Vagina (tissue), 2 donors: ENCODE data around the gene ITPK1. TPM values are rescaled to one million over a fixed set of nuclear protein-coding genes. Genes with fewer than 3 reads are reported as not detected.

ENCODE experiments used
- DNase-seq, 2 donors: peaks; one replicate each; pipeline ENCODE4 v3.0.0-alpha.2; 2017; ENCODE audit errors: extremely low spot score in 2 of 2
- H3K27ac ChIP-seq: fragments of 200-600 bp; sonication (generic); one replicate; pipeline ENCODE4 v1.5.1; 2019
- H3K27me3 ChIP-seq: fragments of 200-600 bp; sonication (generic); one replicate; pipeline ENCODE4 v1.5.1; 2019
- H3K36me3 ChIP-seq, 2 donors: fragments of 200-600 bp; sonication (generic); one replicate each; pipeline ENCODE4 v1.5.1; 2017 to 2019
- H3K4me1 ChIP-seq: fragments of 200-600 bp; sonication (generic); one replicate; pipeline ENCODE4 v1.5.1; 2019
- H3K4me3 ChIP-seq, 2 donors: fragments of 200-600 bp; sonication (generic); 1 replicate in 1 of 2; 2 replicates in 1 of 2; pipeline ENCODE4 v1.5.1; 2016 to 2019
- H3K9me3 ChIP-seq: fragments of 200-600 bp; sonication (generic); one replicate; pipeline ENCODE4 v1.5.1; 2019
- POLR2A ChIP-seq, 2 donors: fragments of 450-650 bp; IDR thresholded peaks; one replicate each; pipeline ENCODE4 v1.6.1; 2017; ENCODE audit warnings: antibody characterized with exemption in 2 of 2, mild to moderate bottlenecking in 2 of 2, moderate library complexity in 2 of 2
- POLR2AphosphoS5 ChIP-seq, 2 donors: sonication (generic); formaldehyde crosslinking; IDR thresholded peaks; one replicate each; pipeline ENCODE4 v1.9.0; 2017; ENCODE audit warnings: antibody characterized with exemption in 2 of 2, mild to moderate bottlenecking in 2 of 2, low read depth in 1 of 2; ENCODE audit not compliant: insufficient read depth in 1 of 2
- intact Hi-C: fragments of 100-400 bp; cut with DNase I; formaldehyde crosslinking; loops from one replicate; pipeline ENCODE4 v1.15.1; 2023
- total RNA-seq: library from RNA; depleted of rRNA; stranded (reverse); fragments of >200 nt; gene quantifications from one replicate; pipeline ENCODE4 v1.2.3, GENCODE V29; 2016
- TF ChIP-seq, protein P1 (sequence below), 3 experiments: fragments of 450-650 bp in 2 of 3; fragments of 200-600 bp in 1 of 3; sonication (generic) in 1 of 3; IDR thresholded peaks; one replicate each; pipeline ENCODE4 v1.5.1; 2017 to 2019; ENCODE audit warnings: antibody characterized with exemption in 3 of 3, mild to moderate bottlenecking in 2 of 3, moderate library complexity in 2 of 3

Gene ITPK1
- total RNA-seq, 1 donor from 2014 or later, result 49.6 TPM

DNA sequence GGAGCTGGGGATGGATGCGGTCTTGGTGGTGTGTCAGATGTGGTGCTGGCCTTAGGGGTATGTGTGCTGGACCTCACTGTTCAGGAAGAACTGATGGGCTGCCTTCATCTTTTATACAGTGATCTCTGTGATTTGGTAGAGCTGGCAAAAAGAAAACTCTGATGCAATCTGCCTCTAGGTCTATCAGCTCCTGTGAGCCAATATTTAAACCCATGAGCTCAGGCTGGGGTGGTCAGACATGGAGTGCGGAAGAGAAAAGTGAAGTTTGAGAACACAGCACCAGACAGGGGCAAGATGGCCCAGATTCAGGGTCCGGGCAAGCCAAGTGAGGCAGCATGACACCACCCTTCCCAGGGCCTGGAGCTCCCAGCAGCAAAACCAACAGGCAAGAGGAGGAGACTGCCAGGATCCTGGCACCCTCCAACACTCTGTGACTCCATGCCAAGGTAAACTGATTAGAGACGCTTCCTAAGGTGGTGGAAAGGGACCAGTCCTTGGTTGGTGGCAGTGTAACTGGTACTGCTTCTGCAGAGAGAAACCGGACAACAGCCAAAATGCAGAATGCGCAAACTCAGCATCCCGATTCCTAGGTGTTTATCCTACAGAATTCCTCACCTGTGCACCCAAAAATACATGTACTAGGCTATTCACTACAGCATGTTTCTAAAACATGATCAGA lies 110.5 kb downstream of the ITPK1 start:
- H3K9me3 ChIP-seq, result no peaks in the 10 kb centered on the region
- intact Hi-C loops, result no loop called here
- H3K36me3 ChIP-seq, result no peaks in the 10 kb centered on the region
- H3K4me3 ChIP-seq, result no peak overlapping the region
- peak overlapping the region; percentile 64 for H3K27ac ChIP-seq
- no peak for DNase-seq
- no peak for TF ChIP-seq POLR2A (IDR thresholded peaks at IDR 0.05)
- TF ChIP-seq POLR2AphosphoS5 (IDR thresholded peaks at IDR 0.05; ENCODE audit: insufficient read depth in 1 of 2, low read depth in 1 of 2), result no peak
- TF ChIP-seq, protein P1, sequence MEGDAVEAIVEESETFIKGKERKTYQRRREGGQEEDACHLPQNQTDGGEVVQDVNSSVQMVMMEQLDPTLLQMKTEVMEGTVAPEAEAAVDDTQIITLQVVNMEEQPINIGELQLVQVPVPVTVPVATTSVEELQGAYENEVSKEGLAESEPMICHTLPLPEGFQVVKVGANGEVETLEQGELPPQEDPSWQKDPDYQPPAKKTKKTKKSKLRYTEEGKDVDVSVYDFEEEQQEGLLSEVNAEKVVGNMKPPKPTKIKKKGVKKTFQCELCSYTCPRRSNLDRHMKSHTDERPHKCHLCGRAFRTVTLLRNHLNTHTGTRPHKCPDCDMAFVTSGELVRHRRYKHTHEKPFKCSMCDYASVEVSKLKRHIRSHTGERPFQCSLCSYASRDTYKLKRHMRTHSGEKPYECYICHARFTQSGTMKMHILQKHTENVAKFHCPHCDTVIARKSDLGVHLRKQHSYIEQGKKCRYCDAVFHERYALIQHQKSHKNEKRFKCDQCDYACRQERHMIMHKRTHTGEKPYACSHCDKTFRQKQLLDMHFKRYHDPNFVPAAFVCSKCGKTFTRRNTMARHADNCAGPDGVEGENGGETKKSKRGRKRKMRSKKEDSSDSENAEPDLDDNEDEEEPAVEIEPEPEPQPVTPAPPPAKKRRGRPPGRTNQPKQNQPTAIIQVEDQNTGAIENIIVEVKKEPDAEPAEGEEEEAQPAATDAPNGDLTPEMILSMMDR (IDR thresholded peaks at IDR 0.05), result no peak
- H3K27me3 ChIP-seq, result no peaks in the 10 kb centered on the region
- H3K4me1 ChIP-seq, result peaks cover 79% of the 10 kb centered on the region

DNA sequence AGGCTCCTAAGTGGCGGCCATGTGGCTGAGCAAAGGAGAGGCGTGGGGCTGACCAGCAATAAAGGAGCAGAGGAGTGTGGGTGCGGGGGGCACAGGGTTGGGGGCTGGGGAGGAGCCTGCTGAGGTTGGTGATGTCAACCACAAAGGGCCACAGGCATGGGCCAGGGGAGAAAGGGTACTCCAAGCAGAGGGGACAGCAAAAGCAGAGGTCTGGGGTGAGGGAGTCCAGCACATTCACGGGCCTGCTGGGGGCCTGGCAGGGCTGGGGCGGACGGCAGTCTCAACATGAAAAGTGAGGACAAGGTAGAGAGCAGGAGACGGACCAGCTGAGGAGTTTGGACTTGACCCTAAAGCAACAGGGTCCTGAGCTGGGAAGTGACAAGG lies 111.0 kb downstream of the ITPK1 start:
- Histone ChIP-seq H3K27ac (peak overlapping the region; percentile 64), H3K4me1 (peaks cover 79% of the 10 kb centered on the region), H3K36me3 (no peaks in the 10 kb centered on the region), H3K27me3 (no peaks in the 10 kb centered on the region), H3K9me3 (no peaks in the 10 kb centered on the region), H3K4me3 (no peak overlapping the region)
- TF ChIP-seq, protein P1 (IDR thresholded peaks at IDR 0.05), result no peak
- no peak for TF ChIP-seq POLR2A (IDR thresholded peaks at IDR 0.05)
- no peak for TF ChIP-seq POLR2AphosphoS5 (IDR thresholded peaks at IDR 0.05; ENCODE audit: insufficient read depth in 1 of 2, low read depth in 1 of 2)
- no peak for DNase-seq
- intact Hi-C loops, result no loop called here

GRCh38 chr14:93003945-93004698 lies 111.6 kb downstream of the ITPK1 start:
- H3K4me1 ChIP-seq, result peaks cover 79% of the 10 kb centered on the region
- no peaks in the 10 kb centered on the region for H3K36me3 ChIP-seq
- TF ChIP-seq POLR2AphosphoS5 (IDR thresholded peaks at IDR 0.05; ENCODE audit: insufficient read depth in 1 of 2, low read depth in 1 of 2) (no peak), POLR2A (IDR thresholded peaks at IDR 0.05) (no peak)
- TF ChIP-seq, protein P1 (IDR thresholded peaks at IDR 0.05), result no peak
- intact Hi-C loops, result no loop called here
- peak overlapping the region; percentile 64 for H3K27ac ChIP-seq
- no peak for DNase-seq
- H3K4me3 ChIP-seq, result no peak overlapping the region
- H3K9me3 ChIP-seq, result no peaks in the 10 kb centered on the region
- no peaks in the 10 kb centered on the region for H3K27me3 ChIP-seq

DNA sequence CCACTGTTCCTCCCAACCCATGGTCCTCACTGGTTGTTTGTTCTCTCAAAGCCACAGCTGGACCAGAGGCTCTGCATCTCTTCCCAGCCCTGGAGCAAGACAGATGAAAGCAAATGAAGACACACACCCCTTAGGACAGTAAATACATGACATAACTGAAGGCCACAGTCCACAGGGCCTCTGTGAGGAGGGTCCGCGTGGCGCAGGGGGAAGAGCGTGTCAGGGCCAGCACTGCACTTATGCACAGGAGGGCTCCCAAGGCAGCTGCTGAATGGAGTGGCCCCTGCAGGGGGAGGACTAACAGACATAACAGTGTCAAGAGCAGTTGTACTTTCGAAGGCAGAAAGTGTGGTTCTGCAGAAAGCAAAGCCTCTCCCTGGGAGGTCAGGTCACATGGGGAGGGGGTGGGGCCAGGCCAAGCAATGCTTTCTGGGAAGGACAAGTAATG lies 112.8 kb downstream of the ITPK1 start:
- no peaks in the 10 kb centered on the region for H3K36me3 ChIP-seq
- no peak overlapping the region for H3K4me3 ChIP-seq
- TF ChIP-seq, protein P1 (IDR thresholded peaks at IDR 0.05), result no peak
- TF ChIP-seq POLR2AphosphoS5 (IDR thresholded peaks at IDR 0.05; ENCODE audit: insufficient read depth in 1 of 2, low read depth in 1 of 2) (no peak), POLR2A (IDR thresholded peaks at IDR 0.05) (no peak)
- H3K27me3 ChIP-seq, result no peaks in the 10 kb centered on the region
- peaks cover 79% of the 10 kb centered on the region for H3K4me1 ChIP-seq
- no peak for DNase-seq
- H3K9me3 ChIP-seq, result no peaks in the 10 kb centered on the region
- intact Hi-C loops, result no loop called here
- peak overlapping the region; percentile 20 for H3K27ac ChIP-seq

GRCh38 chr14:93002049-93002448 lies 113.7 kb downstream of the ITPK1 start:
- intact Hi-C loops, result no loop called here
- no peak overlapping the region for H3K4me3 ChIP-seq
- no peak overlapping the region for H3K27ac ChIP-seq
- H3K36me3 ChIP-seq, result no peaks in the 10 kb centered on the region
- no peak for TF ChIP-seq POLR2A (IDR thresholded peaks at IDR 0.05)
- TF ChIP-seq, protein P1 (IDR thresholded peaks at IDR 0.05), result no peak
- TF ChIP-seq POLR2AphosphoS5 (IDR thresholded peaks at IDR 0.05; ENCODE audit: insufficient read depth in 1 of 2, low read depth in 1 of 2), result no peak
- no peaks in the 10 kb centered on the region for H3K27me3 ChIP-seq
- DNase-seq, result no peak
- H3K4me1 ChIP-seq, result peaks cover 79% of the 10 kb centered on the region
- H3K9me3 ChIP-seq, result no peaks in the 10 kb centered on the region
